CMK (cell line): ENCODE measurements around the gene TAS2R14.

Experiments
- DNase-seq: peaks from one replicate; pipeline ENCODE4 v3.0.0-alpha.2; 2010; ENCODE audit warnings: low read depth

TAS2R14 gene

GRCh38 chr12:10904686-10905085, 34.4 kb downstream of the TAS2R14 start:
- DNase-seq: no peak

DNA sequence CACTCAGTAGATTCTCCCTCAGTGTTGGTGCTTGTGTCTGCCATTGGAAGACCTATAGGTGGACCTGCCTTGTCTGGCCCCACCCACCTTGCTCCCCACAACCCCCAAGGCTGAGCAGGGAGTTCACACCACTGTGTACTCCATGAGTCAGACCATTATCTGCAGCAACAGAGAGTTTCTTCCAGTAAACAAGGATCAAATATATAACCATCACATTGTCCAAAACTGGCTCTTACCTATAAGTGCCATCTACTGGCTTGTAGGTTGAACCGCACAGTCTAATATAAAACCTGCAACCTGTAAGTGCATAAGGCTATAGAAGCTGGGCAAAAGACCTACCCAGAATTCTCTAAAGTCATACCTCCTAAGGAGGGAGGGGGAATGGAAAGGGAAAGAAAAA, 37.6 kb downstream of the TAS2R14 start:
- no peak for DNase-seq

DNA sequence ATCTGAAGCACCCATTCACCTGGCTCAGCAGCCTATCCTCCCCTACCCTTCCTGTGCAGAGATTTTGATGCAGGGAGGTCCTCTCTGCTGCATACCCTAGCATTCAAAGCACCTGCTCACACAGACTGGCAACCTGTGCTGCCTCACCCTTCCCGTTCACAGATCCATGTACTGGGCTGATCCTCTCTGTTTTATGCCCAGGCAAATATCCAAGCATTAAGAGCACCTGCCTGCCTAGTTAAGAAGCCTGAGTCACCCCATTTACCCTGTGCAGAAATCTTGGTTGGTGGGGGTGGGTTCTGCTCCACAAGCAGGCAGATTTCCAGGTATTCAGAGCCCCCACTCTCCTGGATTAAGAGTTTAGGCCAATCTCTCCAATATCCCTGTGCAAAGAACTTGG, 38.1 kb downstream of the TAS2R14 start:
- DNase-seq: no peak

GRCh38 chr12:10900530-10900929, 38.5 kb downstream of the TAS2R14 start:
- no peak for DNase-seq

DNA sequence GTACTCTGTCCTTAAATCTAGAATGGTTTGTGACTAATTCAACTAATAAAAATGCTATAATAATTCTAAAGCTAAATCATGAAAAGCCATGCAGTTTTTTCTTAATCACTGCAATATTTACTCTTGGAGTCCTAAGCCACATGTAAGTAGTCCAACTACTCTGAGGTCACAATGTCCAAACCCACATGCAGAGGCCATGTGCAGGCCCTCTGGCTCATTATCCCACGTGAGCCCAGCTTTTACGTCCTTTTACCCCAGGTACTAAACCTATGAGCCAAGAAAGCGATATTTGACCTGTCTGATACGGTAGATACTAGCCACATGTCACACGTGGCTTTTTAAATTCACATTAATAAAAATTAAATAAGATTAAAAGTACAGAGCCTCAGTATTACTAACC, 42.2 kb downstream of the TAS2R14 start:
- no peak for DNase-seq

DNA sequence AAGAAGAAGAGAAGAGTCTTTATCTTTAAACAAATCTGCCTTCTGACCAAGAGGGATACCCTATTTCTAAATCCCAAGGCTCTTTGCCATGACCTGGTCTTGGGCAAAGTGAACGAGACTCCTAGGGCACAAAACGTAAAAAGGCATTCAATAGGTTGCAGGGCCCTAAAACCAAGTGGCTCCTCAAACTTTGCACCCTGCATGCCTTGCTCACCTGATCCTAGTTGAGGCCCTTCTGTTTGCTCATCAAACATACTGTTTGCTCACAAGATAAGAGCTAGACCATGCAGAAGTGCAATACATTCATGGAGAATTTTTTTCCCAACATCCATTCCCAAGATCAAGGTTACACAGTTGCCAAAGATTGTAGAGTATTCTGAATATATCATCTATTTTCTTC, 47.1 kb downstream of the TAS2R14 start:
- no peak for DNase-seq

GRCh38 chr12:10889226-10889625, 49.8 kb downstream of the TAS2R14 start:
- DNase-seq: no peak
